IMR-90 (cell line): ENCODE measurements around the gene BRAF. TPM values are rescaled to one million over a fixed set of nuclear protein-coding genes. Genes with fewer than 3 reads are reported as not detected.

Experiments
- ATAC-seq: fragments of 200-7000 bp; cut with Tn5 transposase; 2 replicates; pipeline ENCODE4 v1.9.1; 2020; ENCODE audit warnings: low read depth, mild to moderate bottlenecking, moderate library complexity
- BruUV-seq: library from RNA; stranded (reverse); fragments of 400-500 nt; replicated peaks from 2 replicates; lab custom pipeline; 2021; lab: Mats Ljungman, UMichigan
- CTCF ChIA-PET: fragments of 300-600 bp; formaldehyde crosslinking; extraction: SDS; loops from one replicate; lab custom pipeline; 2021; ENCODE audit warnings: antibody characterized with exemption; lab: Yijun Ruan, JAX
- POLR2A ChIA-PET: fragments of 300-600 bp; sonication (Branson Sonifier 250); formaldehyde crosslinking; loops from one replicate; lab custom pipeline; 2022; ENCODE audit warnings: antibody characterized with exemption; ENCODE audit not compliant: unreplicated experiment; lab: Charles Lee
- DNase-seq: peaks from one replicate; pipeline ENCODE4 v3.0.0; 2013
- H2AFZ ChIP-seq: replicated peaks from 2 replicates; pipeline ENCODE3; 2013; ENCODE audit warnings: low read length, mild to moderate bottlenecking; ENCODE audit not compliant: poor library complexity
- H2AK5ac ChIP-seq: 2 replicates; pipeline ENCODE4 v1.6.1; 2013; ENCODE audit warnings: low read depth, low read length, inconsistent platforms
- H2AK9ac ChIP-seq: replicated peaks from 2 replicates; pipeline ENCODE3; 2013; ENCODE audit warnings: mild to moderate bottlenecking, low read depth, low read length, moderate library complexity; ENCODE audit not compliant: poor library complexity
- H2BK120ac ChIP-seq: 2 replicates; pipeline ENCODE4 v1.6.1; 2013; ENCODE audit warnings: low read depth, low read length, inconsistent platforms
- H2BK15ac ChIP-seq: 3 replicates; pipeline ENCODE4 v1.6.1; 2013; ENCODE audit warnings: low read depth, low read length, inconsistent platforms
- H2BK20ac ChIP-seq: 2 replicates; pipeline ENCODE4 v1.6.1; 2013; ENCODE audit warnings: low read depth, mild to moderate bottlenecking, inconsistent platforms, low read length, moderate library complexity
- H2BK5ac ChIP-seq: 2 replicates; pipeline ENCODE4 v1.6.1; 2013; ENCODE audit warnings: mild to moderate bottlenecking, low read depth, low read length, inconsistent platforms; ENCODE audit not compliant: poor library complexity, severe bottlenecking
- H3K14ac ChIP-seq: replicated peaks from 2 replicates; pipeline ENCODE4 v1.6.1; 2013; ENCODE audit warnings: low read depth, low read length, inconsistent platforms
- H3K18ac ChIP-seq: 2 replicates; pipeline ENCODE4 v1.6.1; 2013; ENCODE audit warnings: low read depth, low read length, control low read depth
- H3K23ac ChIP-seq: 2 replicates; pipeline ENCODE4 v1.6.1; 2013; ENCODE audit warnings: low read depth, low read length, inconsistent platforms
- H3K27ac ChIP-seq: 2 replicates; pipeline ENCODE4 v1.5.1; 2013; ENCODE audit warnings: mild to moderate bottlenecking, control low read depth, low read length; ENCODE audit not compliant: insufficient read depth
- H3K27me3 ChIP-seq: 2 replicates; pipeline ENCODE4 v1.6.1; 2013; ENCODE audit warnings: low read length; ENCODE audit not compliant: control insufficient read depth, insufficient read depth
- H3K36me3 ChIP-seq: 2 replicates; pipeline ENCODE4 v1.6.1; 2013; ENCODE audit warnings: low read length, mixed read lengths; ENCODE audit not compliant: control insufficient read depth, insufficient read depth
- H3K4ac ChIP-seq: 2 replicates; pipeline ENCODE4 v1.6.1; 2013; ENCODE audit warnings: low read depth, low read length, inconsistent platforms
- H3K4me1 ChIP-seq: 2 replicates; pipeline ENCODE4 v1.6.1; 2013; ENCODE audit warnings: low read length, mixed read lengths; ENCODE audit not compliant: control insufficient read depth, insufficient read depth
- H3K4me2 ChIP-seq: 2 replicates; pipeline ENCODE4 v1.6.1; 2013; ENCODE audit warnings: low read depth, mild to moderate bottlenecking, control low read depth, low read length, moderate library complexity
- H3K4me3 ChIP-seq: 2 replicates; pipeline ENCODE4 v1.5.1; 2013; ENCODE audit warnings: low read depth, mild to moderate bottlenecking, control low read depth, low read length, moderate library complexity; ENCODE audit not compliant: insufficient read depth
- H3K56ac ChIP-seq: 2 replicates; pipeline ENCODE4 v1.6.1; 2013; ENCODE audit warnings: low read length, inconsistent platforms; ENCODE audit not compliant: insufficient read depth; ENCODE audit errors: extremely low read depth
- H3K79me1 ChIP-seq, 2 experiments: 2 replicates each; pipeline ENCODE4 v1.6.1; 2013; ENCODE audit warnings: low read length in 2 of 2, inconsistent platforms in 1 of 2, low read depth in 1 of 2
- H3K9ac ChIP-seq: 2 replicates; pipeline ENCODE4 v1.6.1; 2013; ENCODE audit warnings: low read depth, low read length, control low read depth
- H3K9me1 ChIP-seq: 2 replicates; pipeline ENCODE4 v1.6.1; 2013; ENCODE audit warnings: low read length, inconsistent platforms; ENCODE audit not compliant: insufficient read depth
- H3K9me3 ChIP-seq: 2 replicates; pipeline ENCODE4 v1.6.1; 2013; ENCODE audit warnings: low read length; ENCODE audit not compliant: control insufficient read depth, insufficient read depth
- H4K20me1 ChIP-seq: 2 replicates; pipeline ENCODE4 v1.6.1; 2013; ENCODE audit warnings: low read length, inconsistent platforms; ENCODE audit not compliant: insufficient read depth
- H4K5ac ChIP-seq: 2 replicates; pipeline ENCODE4 v1.6.1; 2013; ENCODE audit warnings: mild to moderate bottlenecking, low read depth, low read length, control low read depth
- H4K8ac ChIP-seq, 2 experiments: 2 replicates each; pipeline ENCODE4 v1.6.1; 2013; ENCODE audit warnings: low read depth in 2 of 2, low read length in 2 of 2, control low read depth in 1 of 2, inconsistent platforms in 1 of 2
- H4K91ac ChIP-seq: 2 replicates; pipeline ENCODE4 v1.6.1; 2013; ENCODE audit warnings: low read depth, low read length, inconsistent platforms; ENCODE audit not compliant: insufficient read depth
- CHD1 ChIP-seq: IDR thresholded peaks from 2 replicates; pipeline ENCODE4 v1.6.1; 2012; ENCODE audit warnings: low read depth, low read length, improper control_type of control experiment
- CTCF ChIP-seq: conservative IDR thresholded peaks from 2 replicates; pipeline ENCODE4 v1.5.1; 2012; ENCODE audit warnings: mild to moderate bottlenecking, low read depth, low read length, improper control_type of control experiment
- ELK1 ChIP-seq: fragments of 150-350 bp; IDR thresholded peaks from 2 replicates; pipeline ENCODE4 v1.6.1; 2016; ENCODE audit warnings: low read depth, mild to moderate bottlenecking, low read length, moderate library complexity, borderline replicate concordance
- FOS ChIP-seq: fragments of 150-350 bp; IDR thresholded peaks from 2 replicates; pipeline ENCODE4 v1.6.1; 2016; ENCODE audit warnings: low read depth, low read length
- MAFK ChIP-seq: IDR thresholded peaks from 2 replicates; pipeline ENCODE4 v1.6.1; 2012; ENCODE audit warnings: low read depth, low read length, improper control_type of control experiment
- MAZ ChIP-seq: IDR thresholded peaks from 2 replicates; pipeline ENCODE4 v1.6.1; 2012; ENCODE audit warnings: low read depth, mild to moderate bottlenecking, low read length, improper control_type of control experiment, moderate library complexity, borderline replicate concordance
- NFE2L2 ChIP-seq: fragments of 150-350 bp; IDR thresholded peaks from 2 replicates; pipeline ENCODE4 v1.6.1; 2016; ENCODE audit warnings: low read depth, mild to moderate bottlenecking, low read length
- POLR2A ChIP-seq: IDR thresholded peaks from 2 replicates; pipeline ENCODE4 v1.6.1; 2012; ENCODE audit warnings: mild to moderate bottlenecking, low read depth, low read length
- RAD21 ChIP-seq: IDR thresholded peaks from 2 replicates; pipeline ENCODE4 v1.6.1; 2012; ENCODE audit warnings: low read length, improper control_type of control experiment
- RCOR1 ChIP-seq: IDR thresholded peaks from 2 replicates; pipeline ENCODE4 v1.6.1; 2012; ENCODE audit warnings: mild to moderate bottlenecking, low read length, improper control_type of control experiment; ENCODE audit not compliant: insufficient replicate concordance
- RFX5 ChIP-seq: IDR thresholded peaks from 2 replicates; pipeline ENCODE4 v1.8.0; 2012; ENCODE audit warnings: low read depth, mild to moderate bottlenecking, low read length, moderate library complexity
- SMC3 ChIP-seq: fragments of 150-350 bp; IDR thresholded peaks from 2 replicates; pipeline ENCODE4 v1.6.1; 2016; ENCODE audit warnings: low read depth, mild to moderate bottlenecking, antibody characterized with exemption, low read length, moderate library complexity
- WGBS, 2 experiments: methylation state at CpG; one replicate each; pipeline versions ENCODE4 v1.1.5 to v1.1.7; 2013; ENCODE audit warnings: missing lambda C conversion rate in 2 of 2; ENCODE audit not compliant: insufficient read length in 1 of 2; ENCODE audit errors: extremely low coverage in 2 of 2; 5-methylcytosine and 5-hydroxymethylcytosine counted together
- dilution Hi-C: fragments of 300-500 bp; cut with HindIII; formaldehyde crosslinking; loops from one replicate; pipeline ENCODE4 v1.14.3; 2018; ENCODE audit warnings: low sequenced_read_pairs; ENCODE audit not compliant: unreplicated experiment
- in situ Hi-C: fragments of 300-500 bp; cut with MboI; formaldehyde crosslinking; loops from 3 replicates; pipeline ENCODE4 v1.14.3; 2019; ENCODE audit warnings: low sequenced_read_pairs, inconsistent platforms, mixed read lengths
- intact Hi-C: fragments of 100-400 bp; cut with micrococcal nuclease; formaldehyde crosslinking; loops from 2 replicates; pipeline ENCODE4 v1.10.0; 2022
- polyA plus RNA-seq, 3 experiments: library from polyadenylated mRNA; depleted of rRNA; stranded (reverse); fragments of >200 nt; gene quantifications; 2 replicates each; pipeline ENCODE4 v1.2.3, GENCODE V29; 2012; ENCODE audit warnings: low replicate concordance in 1 of 3
- total RNA-seq: library from RNA; depleted of rRNA; stranded (reverse); fragments of >200 nt; gene quantifications from 2 replicates; pipeline ENCODE4 v1.2.3, GENCODE V29; 2012

Gene BRAF
- total and polyA plus RNA-seq, 2 of the 4 experiments (the other 2 are of a cell fraction), result 5.7 to 12.9 TPM

- WGBS, 2 experiments, result 100% methylated on average over 1 of the region's 3 CpGs; no CpG with 5 or more reads in 1 of the 2 experiments
- Histone ChIP-seq H3K36me3 (peaks cover 6% of the 10 kb centered on the region; the same call in 1 of the 2 replicates), H3K4ac (no peak overlapping the region), H2BK20ac (no peak overlapping the region), H4K8ac (no peak overlapping the region), H2BK120ac (no peak overlapping the region), H2AFZ (no peak overlapping the region), H3K23ac (no peak overlapping the region), H3K18ac (no peak overlapping the region), H3K9me1 (0 out of 2 replicates have a peak, but pooled peaks cover 2% of the 10 kb centered on the region), H3K4me1 (no peaks in the 10 kb centered on the region), H3K79me1 (no peaks in the 10 kb centered on the region; a peak in 2 of 4 replicates), H3K56ac (no peak overlapping the region), H4K20me1 (no peaks in the 10 kb centered on the region), H3K4me3 (no peak overlapping the region), H2BK5ac (no peak overlapping the region), H2AK5ac (no peak overlapping the region), H2AK9ac (no peak overlapping the region), H3K27me3 (no peaks in the 10 kb centered on the region), H3K9me3 (no peaks in the 10 kb centered on the region), H3K9ac (no peak overlapping the region), H3K4me2 (no peak overlapping the region), H4K91ac (no peak overlapping the region), H3K27ac (no peak overlapping the region), H2BK15ac (no peak overlapping the region), H3K14ac (no peak overlapping the region), H4K5ac (no peak overlapping the region)
- intact Hi-C loops, result no loop called here
- dilution Hi-C loops, result no loop called here
- ChIA-PET POLR2A (no interaction called here), CTCF (no interaction called here)
- in situ Hi-C loops, result no loop called here
- TF ChIP-seq POLR2A (no peak), CTCF (no peak), FOS (no peak), CHD1 (no peak), MAZ (no peak), SMC3 (no peak), RAD21 (no peak), RFX5 (no peak), MAFK (no peak), RCOR1 (no peak), NFE2L2 (no peak), ELK1 (no peak)
- no peak for ATAC-seq
- DNase-seq, result no peak
- no TSS peak for BruUV-seq
These were observed 170.2 kb downstream of the BRAF start for GRCh38 chr7:140754506-140754905.
